ENCODE measurements around the gene EDAR. TPM values are rescaled to one million over a fixed set of nuclear protein-coding genes. Genes with fewer than 3 reads are reported as not detected.

Gene EDAR
- total RNA-seq, 1 donor from 2014 or later: not detected

DNA sequence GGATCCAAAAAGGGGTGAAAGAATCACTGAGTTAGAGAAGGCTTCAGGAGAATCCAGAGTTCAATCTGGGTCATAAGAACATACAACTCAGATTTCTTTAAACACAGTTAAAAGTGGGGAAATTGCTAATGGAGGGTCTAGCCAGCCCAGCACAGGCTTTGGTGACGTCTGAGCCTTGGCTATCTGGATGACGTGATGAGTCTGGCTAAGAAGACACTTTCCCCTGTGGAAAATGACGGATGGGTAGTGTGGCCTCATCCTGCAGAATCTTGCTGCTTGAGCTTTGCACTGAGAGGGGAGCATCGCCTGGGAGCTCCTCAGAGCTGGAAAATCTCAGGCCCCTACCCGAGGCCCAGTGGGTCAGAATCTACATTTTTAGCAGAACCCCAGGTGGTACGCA is 19.2 kb downstream of the EDAR start:
- H3K27ac Mint-ChIP-seq: no peak overlapping the region
- H3K9me3 Mint-ChIP-seq: no peaks in the 10 kb centered on the region
- no peak overlapping the region for H3K4me3 Mint-ChIP-seq
- ChIA-PET POLR2A (no interaction called here), CTCF (no interaction called here)
- intact Hi-C loops (cut with micrococcal nuclease): no loop called here
- no peak for DNase-seq
- no peaks in the 10 kb centered on the region for H3K4me1 Mint-ChIP-seq
- H3K27me3 Mint-ChIP-seq: no peaks in the 10 kb centered on the region
- TF ChIP-seq, protein P1, sequence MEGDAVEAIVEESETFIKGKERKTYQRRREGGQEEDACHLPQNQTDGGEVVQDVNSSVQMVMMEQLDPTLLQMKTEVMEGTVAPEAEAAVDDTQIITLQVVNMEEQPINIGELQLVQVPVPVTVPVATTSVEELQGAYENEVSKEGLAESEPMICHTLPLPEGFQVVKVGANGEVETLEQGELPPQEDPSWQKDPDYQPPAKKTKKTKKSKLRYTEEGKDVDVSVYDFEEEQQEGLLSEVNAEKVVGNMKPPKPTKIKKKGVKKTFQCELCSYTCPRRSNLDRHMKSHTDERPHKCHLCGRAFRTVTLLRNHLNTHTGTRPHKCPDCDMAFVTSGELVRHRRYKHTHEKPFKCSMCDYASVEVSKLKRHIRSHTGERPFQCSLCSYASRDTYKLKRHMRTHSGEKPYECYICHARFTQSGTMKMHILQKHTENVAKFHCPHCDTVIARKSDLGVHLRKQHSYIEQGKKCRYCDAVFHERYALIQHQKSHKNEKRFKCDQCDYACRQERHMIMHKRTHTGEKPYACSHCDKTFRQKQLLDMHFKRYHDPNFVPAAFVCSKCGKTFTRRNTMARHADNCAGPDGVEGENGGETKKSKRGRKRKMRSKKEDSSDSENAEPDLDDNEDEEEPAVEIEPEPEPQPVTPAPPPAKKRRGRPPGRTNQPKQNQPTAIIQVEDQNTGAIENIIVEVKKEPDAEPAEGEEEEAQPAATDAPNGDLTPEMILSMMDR (IDR thresholded peaks at IDR 0.05): no peak
- ATAC-seq (ENCODE audit: low read depth): no peak
- no peaks in the 10 kb centered on the region for H3K36me3 Mint-ChIP-seq (ENCODE audit: low read depth)

DNA sequence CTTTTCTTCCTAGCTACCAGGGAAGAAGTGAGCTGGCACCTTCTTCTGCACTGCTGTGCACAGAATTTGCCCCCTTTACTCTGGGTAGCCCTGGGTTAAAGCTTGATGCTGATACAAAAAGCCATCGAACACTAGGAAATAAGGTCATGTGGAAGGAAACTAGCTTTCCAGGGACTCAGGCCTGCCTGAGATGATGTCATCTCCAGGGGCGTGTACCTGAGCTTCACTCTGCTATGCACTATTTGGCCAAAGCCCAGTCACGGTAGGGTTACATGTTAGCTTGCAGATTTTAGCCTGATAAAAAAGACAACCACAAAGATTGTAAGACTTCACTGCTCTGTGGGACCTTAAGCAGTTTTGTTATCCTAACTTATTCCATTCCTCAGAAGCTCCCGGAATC is 20.4 kb downstream of the EDAR start:
- intact Hi-C loops (cut with micrococcal nuclease): no loop called here
- no peaks in the 10 kb centered on the region for H3K4me1 Mint-ChIP-seq
- H3K4me3 Mint-ChIP-seq: no peak overlapping the region

DNA sequence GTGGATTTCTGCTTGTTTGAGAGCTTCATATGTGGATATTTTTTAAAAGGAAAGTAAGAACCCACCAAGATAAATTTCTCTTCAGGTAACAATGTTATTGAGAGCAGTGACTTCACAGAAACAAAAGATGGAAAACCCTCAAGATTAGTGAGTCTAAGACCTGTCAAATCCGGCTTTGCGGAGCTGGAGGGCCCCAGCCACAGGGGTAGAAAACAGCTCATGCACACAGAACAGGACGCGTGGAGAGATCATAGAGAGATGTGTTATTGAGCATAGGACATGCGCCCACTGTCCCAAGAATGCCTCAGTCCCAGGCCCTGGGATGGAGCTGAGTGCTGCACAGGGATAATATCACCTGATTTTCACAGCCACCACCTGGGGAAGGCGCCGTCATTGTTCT is 21.3 kb downstream of the EDAR start:
- ChIA-PET POLR2A (no interaction called here), CTCF (no interaction called here)
- intact Hi-C loops (cut with micrococcal nuclease): no loop called here
- Mint-ChIP-seq H3K9me3 (no peaks in the 10 kb centered on the region), H3K27me3 (no peaks in the 10 kb centered on the region), H3K4me3 (no peak overlapping the region), H3K27ac (no peak overlapping the region), H3K4me1 (no peaks in the 10 kb centered on the region), H3K36me3 (ENCODE audit: low read depth) (no peaks in the 10 kb centered on the region)
- TF ChIP-seq, protein P1 (IDR thresholded peaks at IDR 0.05): no peak
- ATAC-seq (ENCODE audit: low read depth): no peak
- no peak for DNase-seq

More for the DNA sequence above, 20.4 kb downstream of the EDAR start:
- ATAC-seq (ENCODE audit: low read depth) (no peak), DNase-seq (no peak)
- H3K27me3 Mint-ChIP-seq: no peaks in the 10 kb centered on the region
- TF ChIP-seq, protein P1 (IDR thresholded peaks at IDR 0.05): no peak
- CTCF ChIA-PET: no interaction called here
- H3K27ac Mint-ChIP-seq: no peak overlapping the region
- H3K9me3 Mint-ChIP-seq: no peaks in the 10 kb centered on the region
- H3K36me3 Mint-ChIP-seq (ENCODE audit: low read depth): no peaks in the 10 kb centered on the region
- POLR2A ChIA-PET: no interaction called here

DNA sequence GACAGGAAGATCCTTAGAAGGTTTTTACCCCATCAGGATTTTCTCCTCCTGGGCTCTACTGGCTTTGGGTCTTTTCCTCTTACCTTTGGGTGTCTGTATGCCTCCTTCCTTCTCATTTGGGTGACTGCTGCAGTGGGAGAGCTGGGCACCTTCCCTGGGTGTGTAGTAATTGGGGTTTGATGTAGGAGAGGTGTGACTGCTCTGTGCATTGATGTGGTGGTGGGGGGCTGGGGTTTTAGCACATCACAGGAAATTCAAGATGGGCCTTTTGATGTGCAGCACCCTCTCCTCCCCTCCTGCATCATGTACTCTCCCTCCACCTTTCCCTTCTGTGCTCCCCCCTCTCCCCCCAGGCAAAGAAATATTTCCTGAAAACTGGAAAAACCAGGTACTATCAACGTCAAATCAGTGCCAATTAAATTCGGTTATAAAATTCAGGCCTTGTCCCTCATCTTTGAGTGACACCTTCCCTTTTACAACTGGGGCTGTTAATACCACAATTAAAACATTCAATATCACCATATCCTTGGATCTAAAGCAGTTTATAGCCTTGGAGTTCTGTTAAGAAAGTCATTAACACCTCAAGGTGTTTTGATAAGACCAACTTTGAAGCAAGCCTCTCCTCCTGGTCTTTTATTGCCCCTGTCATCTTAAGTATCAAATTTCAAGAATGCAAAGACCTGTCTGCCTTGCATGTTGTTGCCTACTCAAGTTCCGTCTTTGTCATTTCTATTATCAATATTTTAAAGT is 23.3 kb downstream of the EDAR start:
- no peak for DNase-seq
- no peaks in the 10 kb centered on the region for H3K4me1 Mint-ChIP-seq
- CTCF ChIA-PET: no interaction called here

DNA sequence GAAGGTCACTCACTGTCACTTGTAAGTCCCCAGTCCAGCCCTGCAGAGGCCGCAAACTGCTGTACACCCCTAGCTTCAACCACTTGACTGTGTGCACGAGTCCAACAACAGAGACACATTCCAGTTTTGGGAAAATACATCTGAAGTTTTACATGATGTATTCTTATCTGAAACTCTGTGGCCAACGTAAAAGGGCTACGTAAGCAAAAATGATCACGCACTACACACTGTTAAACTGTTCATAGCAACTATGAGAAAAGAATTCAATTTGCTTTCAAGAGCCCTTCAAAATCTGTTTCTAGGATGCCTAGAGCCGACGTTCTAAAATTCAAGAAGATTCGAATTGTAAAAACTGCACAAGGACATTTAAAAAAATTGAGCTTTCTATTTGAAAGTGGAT is 26.0 kb downstream of the EDAR start:
- ATAC-seq (ENCODE audit: low read depth): no peak
- ChIA-PET CTCF (no interaction called here), POLR2A (interaction anchor here (0.7 kb wide), 1 partner anchor 9 kb away, joined by 6 read pairs; no protein-coding TSS in a partner anchor)

More for the DNA sequence above, 23.3 kb downstream of the EDAR start:
- H3K36me3 Mint-ChIP-seq (ENCODE audit: low read depth): no peaks in the 10 kb centered on the region
- POLR2A ChIA-PET: no interaction called here
- H3K9me3 Mint-ChIP-seq: no peaks in the 10 kb centered on the region
- ATAC-seq (ENCODE audit: low read depth): no peak
- no peak overlapping the region for H3K27ac Mint-ChIP-seq
- no peaks in the 10 kb centered on the region for H3K27me3 Mint-ChIP-seq
- intact Hi-C loops (cut with micrococcal nuclease): no loop called here
- H3K4me3 Mint-ChIP-seq: no peak overlapping the region
- TF ChIP-seq, protein P1 (IDR thresholded peaks at IDR 0.05): no peak

More for the DNA sequence above, 26.0 kb downstream of the EDAR start:
- H3K36me3 Mint-ChIP-seq (ENCODE audit: low read depth): no peaks in the 10 kb centered on the region
- no peaks in the 10 kb centered on the region for H3K9me3 Mint-ChIP-seq
- TF ChIP-seq, protein P1 (IDR thresholded peaks at IDR 0.05): no peak
- intact Hi-C loops (cut with micrococcal nuclease): no loop called here
- H3K4me1 Mint-ChIP-seq: no peaks in the 10 kb centered on the region
- DNase-seq: no peak
- no peak overlapping the region for H3K4me3 Mint-ChIP-seq
- no peak overlapping the region for H3K27ac Mint-ChIP-seq
- no peaks in the 10 kb centered on the region for H3K27me3 Mint-ChIP-seq
